ENCODE data around the gene TAF11L8. TPM values are rescaled to one million over a fixed set of nuclear protein-coding genes. Genes with fewer than 3 reads are reported as not detected.

Gene TAF11L8
- total and polyA plus RNA-seq, 10 of the 15 experiments (the other 5 are each of a cell fraction or from before 2014, with no cell fraction given) = not detected

DNA sequence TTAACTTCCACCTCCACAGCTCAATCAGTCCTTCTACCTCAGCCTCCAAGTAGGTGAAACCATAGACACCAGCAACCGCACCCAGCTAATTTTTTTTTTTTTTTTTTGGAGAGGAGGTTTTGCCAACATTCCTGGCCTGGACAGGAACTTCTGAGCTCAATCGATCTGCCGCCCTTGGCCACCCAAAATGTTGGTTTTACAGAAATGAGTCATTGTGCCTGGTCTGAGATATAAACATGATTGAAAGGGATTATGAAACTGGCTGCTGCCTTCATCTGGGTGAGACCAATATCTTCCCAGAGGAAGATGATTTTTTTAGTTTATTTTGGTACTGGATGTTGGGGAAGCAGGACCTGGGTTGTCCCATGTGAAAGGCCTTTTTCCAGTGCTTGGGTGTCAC lies 28.6 kb upstream of the TAF11L8 start (continued):
- TF ChIP-seq, protein P1, sequence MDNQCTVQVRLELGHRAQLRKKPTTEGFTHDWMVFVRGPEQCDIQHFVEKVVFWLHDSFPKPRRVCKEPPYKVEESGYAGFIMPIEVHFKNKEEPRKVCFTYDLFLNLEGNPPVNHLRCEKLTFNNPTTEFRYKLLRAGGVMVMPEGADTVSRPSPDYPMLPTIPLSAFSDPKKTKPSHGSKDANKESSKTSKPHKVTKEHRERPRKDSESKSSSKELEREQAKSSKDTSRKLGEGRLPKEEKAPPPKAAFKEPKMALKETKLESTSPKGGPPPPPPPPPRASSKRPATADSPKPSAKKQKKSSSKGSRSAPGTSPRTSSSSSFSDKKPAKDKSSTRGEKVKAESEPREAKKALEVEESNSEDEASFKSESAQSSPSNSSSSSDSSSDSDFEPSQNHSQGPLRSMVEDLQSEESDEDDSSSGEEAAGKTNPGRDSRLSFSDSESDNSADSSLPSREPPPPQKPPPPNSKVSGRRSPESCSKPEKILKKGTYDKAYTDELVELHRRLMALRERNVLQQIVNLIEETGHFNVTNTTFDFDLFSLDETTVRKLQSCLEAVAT (IDR thresholded peaks at IDR 0.05) = no peak
- TF ChIP-seq CHD1 (IDR thresholded peaks at IDR 0.05; ENCODE audit: low read depth, low read length) (no peak), TAF1 (IDR thresholded peaks at IDR 0.05; ENCODE audit: borderline replicate concordance, low read depth, low read length) (no peak), ZNF687 (IDR thresholded peaks at IDR 0.05) (no peak), BMI1 (IDR thresholded peaks at IDR 0.05; ENCODE audit: borderline replicate concordance) (no peak), YY1 (IDR thresholded peaks at IDR 0.05; ENCODE audit: low read depth, low read length) (no peak), ZNF622 (IDR thresholded peaks at IDR 0.05) (no peak)
- TF ChIP-seq, protein P2, sequence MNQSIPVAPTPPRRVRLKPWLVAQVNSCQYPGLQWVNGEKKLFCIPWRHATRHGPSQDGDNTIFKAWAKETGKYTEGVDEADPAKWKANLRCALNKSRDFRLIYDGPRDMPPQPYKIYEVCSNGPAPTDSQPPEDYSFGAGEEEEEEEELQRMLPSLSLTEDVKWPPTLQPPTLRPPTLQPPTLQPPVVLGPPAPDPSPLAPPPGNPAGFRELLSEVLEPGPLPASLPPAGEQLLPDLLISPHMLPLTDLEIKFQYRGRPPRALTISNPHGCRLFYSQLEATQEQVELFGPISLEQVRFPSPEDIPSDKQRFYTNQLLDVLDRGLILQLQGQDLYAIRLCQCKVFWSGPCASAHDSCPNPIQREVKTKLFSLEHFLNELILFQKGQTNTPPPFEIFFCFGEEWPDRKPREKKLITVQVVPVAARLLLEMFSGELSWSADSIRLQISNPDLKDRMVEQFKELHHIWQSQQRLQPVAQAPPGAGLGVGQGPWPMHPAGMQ (IDR thresholded peaks at IDR 0.05; ENCODE audit: borderline replicate concordance) = no peak

Measured in GM12878 (cell line).